IPS-15b (cell line): ENCODE measurements around the gene KLF4.

Source experiments
- H3K27me3 ChIP-seq: one replicate; pipeline ENCODE4 v1.6.1; 2013; ENCODE audit warnings: low read length; ENCODE audit not compliant: control insufficient read depth, insufficient read depth
- H3K36me3 ChIP-seq: one replicate; pipeline ENCODE4 v1.6.1; 2013; ENCODE audit warnings: low read length; ENCODE audit not compliant: control insufficient read depth, insufficient read depth
- H3K4me1 ChIP-seq: one replicate; pipeline ENCODE4 v1.6.1; 2013; ENCODE audit warnings: mild to moderate bottlenecking, low read length; ENCODE audit not compliant: control insufficient read depth, insufficient read depth
- H3K4me3 ChIP-seq: one replicate; pipeline ENCODE4 v1.5.1; 2013; ENCODE audit warnings: low read depth, low read length
- H3K9ac ChIP-seq: one replicate; pipeline ENCODE4 v1.6.1; 2013; ENCODE audit warnings: low read depth, mild to moderate bottlenecking, low read length
- H3K9me3 ChIP-seq: one replicate; pipeline ENCODE4 v1.6.1; 2013; ENCODE audit warnings: mild to moderate bottlenecking, low read length; ENCODE audit not compliant: control insufficient read depth, insufficient read depth

KLF4 gene

DNA sequence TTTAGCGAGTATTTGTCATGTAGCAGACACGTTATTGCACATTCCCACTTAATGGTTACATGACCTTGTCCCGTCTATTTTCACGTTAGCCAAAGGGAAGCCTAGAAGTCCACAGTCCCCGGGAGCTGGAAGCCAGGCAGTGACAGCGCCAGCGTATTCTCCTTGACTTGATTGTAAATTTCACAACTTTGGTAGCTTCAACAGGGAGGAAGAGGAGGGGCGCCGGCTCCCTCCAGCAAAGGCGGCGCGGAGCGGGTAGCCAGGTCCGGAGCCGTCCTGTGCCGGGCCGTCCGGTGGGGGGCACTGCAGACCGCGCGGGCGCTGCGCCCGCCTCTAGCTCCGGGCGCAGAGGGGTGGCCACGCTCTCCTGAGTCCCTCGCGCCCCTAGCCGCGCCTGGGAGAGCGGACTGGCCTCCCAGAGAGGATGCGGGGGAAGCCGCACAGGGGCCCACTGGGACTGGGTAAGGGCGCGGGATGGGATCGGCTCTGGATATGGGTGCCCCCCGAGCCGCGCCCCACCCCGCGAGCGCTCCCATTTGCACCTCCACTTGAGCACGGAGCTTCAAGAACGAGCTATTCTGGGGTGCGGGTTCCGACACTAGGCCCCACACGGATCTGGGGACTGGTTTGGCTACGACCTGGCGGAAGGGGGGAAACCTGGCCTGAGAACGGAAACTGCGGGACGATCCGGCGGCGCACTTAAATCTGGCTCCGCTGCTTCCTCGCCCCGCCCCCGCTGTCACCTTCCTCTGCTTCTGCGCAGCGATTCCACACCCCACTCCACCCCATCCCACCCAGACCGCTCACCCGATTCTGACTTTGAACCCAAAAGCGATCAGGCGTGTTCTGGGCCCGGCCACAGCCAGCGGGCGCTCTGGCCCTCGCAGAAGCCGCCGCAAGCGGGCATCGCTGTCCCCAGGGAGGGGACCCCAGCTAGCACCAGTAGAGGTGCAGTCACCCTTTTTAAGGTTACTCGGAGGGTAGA, 23.8 kb downstream of the KLF4 start:
- Histone ChIP-seq H3K36me3 (no peaks in the 10 kb centered on the region), H3K27me3 (peaks cover 20% of the 10 kb centered on the region), H3K4me1 (no peaks in the 10 kb centered on the region), H3K9me3 (no peaks in the 10 kb centered on the region), H3K4me3 (peak overlapping the region; percentile 67), H3K9ac (no peak overlapping the region)

DNA sequence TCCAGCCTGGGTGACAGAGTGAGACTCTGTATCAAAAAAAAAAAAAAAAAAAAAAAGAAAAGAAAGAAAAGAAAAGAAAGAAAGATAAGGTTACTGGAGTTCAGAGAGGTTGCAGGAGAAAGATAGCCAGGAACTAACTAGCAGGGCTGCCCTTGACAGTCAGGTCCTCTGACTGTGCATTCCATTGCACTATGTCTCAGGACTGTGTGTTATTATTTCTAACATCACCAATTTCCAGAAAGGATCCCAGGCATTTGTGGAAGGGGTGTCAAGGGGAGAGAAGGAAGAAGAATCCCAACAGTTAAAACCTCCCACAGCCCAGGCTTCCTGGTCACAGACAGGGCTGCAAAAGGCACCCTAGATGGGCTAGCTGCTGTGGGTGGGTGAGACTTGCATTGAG, 25.1 kb downstream of the KLF4 start:
- Histone ChIP-seq H3K27me3 (peaks cover 20% of the 10 kb centered on the region), H3K4me3 (no peak overlapping the region), H3K9ac (no peak overlapping the region), H3K36me3 (no peaks in the 10 kb centered on the region), H3K9me3 (no peaks in the 10 kb centered on the region), H3K4me1 (peaks cover 4% of the 10 kb centered on the region)

DNA sequence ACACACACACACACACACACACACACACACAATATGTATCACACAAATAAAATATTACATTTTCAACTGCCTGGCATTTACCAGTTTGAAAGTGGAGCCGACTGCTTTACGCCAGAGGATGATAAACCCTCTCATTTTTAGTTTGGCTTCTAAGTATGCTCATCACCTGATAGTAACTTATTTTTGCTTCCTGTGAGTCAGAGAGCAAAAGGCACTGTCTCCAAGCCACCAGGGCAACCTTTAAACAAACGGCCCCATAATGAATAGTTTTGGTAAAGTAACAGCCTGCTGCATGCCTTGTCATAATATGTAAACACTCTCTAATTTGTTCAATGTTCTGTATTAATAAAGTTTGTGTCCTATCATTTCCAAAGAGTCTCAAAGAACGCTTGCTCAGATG, 26.9 kb downstream of the KLF4 start:
- H3K36me3 ChIP-seq, result no peaks in the 10 kb centered on the region
- H3K4me1 ChIP-seq, result peaks cover 4% of the 10 kb centered on the region
- no peaks in the 10 kb centered on the region for H3K9me3 ChIP-seq
- no peak overlapping the region for H3K4me3 ChIP-seq
- no peak overlapping the region for H3K9ac ChIP-seq
- peaks cover 20% of the 10 kb centered on the region for H3K27me3 ChIP-seq

DNA sequence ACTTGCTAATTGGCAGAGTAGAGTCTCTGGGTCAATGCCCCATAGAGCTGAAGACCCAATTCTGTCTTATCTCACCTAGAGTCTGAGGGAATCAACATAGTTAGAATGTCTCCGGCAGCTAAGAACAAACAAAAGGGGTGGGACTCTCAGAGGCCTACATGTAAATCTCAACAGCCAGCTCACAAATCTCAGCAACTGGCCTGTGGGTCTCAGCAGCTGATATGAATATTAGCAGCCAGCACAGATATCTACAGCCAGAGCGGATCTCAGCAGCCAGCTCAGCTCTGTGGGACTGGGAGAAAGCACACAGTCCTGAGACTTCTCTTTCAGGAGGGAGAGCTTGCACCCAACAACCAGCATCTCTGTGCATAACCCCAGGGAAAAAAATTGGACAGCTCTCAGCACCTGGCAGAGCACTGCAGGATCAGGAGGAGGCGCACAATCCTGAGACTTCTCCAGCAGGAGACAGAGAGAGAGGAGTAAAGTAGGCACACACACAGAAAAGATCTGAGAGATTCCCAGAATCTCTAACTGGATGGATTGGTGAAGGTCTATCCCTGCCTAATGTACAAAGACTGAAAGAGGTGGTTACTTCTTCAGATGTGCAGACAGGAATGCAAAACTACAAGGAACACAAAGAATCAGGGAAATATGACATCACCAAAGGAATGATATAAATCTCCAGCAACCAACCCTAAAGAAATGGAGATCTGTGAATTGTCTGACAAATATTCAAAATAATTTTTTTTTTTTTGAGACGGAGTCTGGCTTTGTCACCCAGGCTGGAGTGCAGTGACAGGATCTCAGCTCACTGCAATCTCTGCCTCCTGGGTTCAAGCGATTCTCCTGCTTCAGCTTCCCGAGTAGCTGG, 29.2 kb downstream of the KLF4 start:
- no peaks in the 10 kb centered on the region for H3K36me3 ChIP-seq

DNA sequence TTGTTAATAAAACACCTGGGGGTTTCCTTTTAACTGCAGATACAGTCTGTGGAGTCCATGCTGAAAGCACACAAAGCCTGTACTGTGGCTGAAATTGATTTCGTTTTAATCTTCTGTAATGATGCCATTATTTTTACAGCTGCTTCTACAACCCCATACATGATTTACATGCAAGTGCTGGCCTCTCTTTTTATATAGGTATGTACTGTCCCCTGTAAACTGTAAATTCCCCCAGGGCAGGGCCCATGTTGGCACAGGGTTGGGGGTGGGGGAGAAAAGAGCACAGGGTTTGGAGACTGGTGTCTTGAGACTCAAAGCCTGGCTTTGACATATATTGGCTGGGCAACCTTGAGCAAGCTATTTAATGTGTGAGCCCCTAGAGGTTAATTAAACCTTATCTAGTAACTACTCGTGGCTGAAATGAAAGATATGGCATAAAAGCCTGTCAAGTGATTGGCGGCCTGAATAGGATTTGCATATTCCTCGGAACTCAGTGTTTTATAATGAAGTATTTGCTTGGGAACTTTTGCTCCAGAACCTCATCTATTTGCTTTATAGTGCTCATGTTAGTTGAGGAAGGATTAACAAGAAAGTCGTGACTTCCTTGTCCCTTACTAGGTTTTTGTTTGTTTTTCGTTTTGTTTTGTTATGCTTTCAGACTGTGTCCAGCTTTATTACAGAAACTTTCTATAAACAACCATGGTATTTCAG, 34.0 kb downstream of the KLF4 start:
- no peak overlapping the region for H3K9ac ChIP-seq
- peaks cover 4% of the 10 kb centered on the region for H3K4me1 ChIP-seq
- no peak overlapping the region for H3K4me3 ChIP-seq
- H3K36me3 ChIP-seq, result no peaks in the 10 kb centered on the region
- H3K9me3 ChIP-seq, result no peaks in the 10 kb centered on the region
- H3K27me3 ChIP-seq, result no peaks in the 10 kb centered on the region

More for the DNA sequence above, 29.2 kb downstream of the KLF4 start:
- Histone ChIP-seq H3K4me1 (peaks cover 4% of the 10 kb centered on the region), H3K27me3 (peaks cover 6% of the 10 kb centered on the region), H3K9me3 (no peaks in the 10 kb centered on the region), H3K9ac (no peak overlapping the region), H3K4me3 (no peak overlapping the region)

DNA sequence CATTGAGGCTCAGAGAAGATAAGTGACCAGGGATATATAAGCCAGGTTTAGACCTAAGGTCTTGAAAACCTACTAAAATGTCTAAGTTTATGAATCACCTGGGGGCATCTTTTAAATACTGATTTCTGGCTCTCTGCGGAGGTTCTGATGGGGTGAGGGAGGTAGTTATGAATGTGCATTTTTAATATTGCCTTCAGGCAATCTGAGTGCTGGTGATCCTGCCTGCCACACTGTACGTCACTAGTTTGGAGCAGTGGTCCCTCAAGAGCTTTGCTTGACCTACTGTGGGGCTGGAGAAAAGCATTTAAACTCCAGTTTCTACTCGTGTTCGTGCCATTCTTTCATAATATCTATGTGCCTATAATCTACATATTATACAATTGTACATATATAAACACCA, 36.1 kb downstream of the KLF4 start:
- Histone ChIP-seq H3K4me1 (no peaks in the 10 kb centered on the region), H3K9ac (no peak overlapping the region), H3K4me3 (no peak overlapping the region), H3K27me3 (no peaks in the 10 kb centered on the region), H3K9me3 (no peaks in the 10 kb centered on the region), H3K36me3 (no peaks in the 10 kb centered on the region)

DNA sequence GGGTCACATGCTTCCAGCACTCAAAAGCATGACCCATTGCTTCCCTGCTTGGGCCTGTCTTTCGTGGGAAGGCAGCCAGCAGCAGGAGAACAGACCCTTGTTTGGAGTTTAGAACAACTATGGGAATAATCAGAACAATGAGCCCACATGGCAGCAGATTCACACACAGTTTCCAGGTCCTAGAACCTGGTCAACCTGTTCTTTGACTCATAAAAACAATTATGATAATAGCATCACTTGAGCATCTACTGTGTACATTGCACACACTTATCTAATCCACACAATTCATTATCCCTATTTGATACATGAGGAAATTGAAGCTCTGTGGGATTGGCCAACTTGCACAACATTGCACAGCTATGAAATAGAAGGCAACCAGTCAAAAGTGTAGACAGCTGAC, 41.7 kb downstream of the KLF4 start:
- Histone ChIP-seq H3K9me3 (no peaks in the 10 kb centered on the region), H3K9ac (no peak overlapping the region), H3K4me3 (no peak overlapping the region), H3K27me3 (no peaks in the 10 kb centered on the region), H3K4me1 (no peaks in the 10 kb centered on the region), H3K36me3 (no peaks in the 10 kb centered on the region)

DNA sequence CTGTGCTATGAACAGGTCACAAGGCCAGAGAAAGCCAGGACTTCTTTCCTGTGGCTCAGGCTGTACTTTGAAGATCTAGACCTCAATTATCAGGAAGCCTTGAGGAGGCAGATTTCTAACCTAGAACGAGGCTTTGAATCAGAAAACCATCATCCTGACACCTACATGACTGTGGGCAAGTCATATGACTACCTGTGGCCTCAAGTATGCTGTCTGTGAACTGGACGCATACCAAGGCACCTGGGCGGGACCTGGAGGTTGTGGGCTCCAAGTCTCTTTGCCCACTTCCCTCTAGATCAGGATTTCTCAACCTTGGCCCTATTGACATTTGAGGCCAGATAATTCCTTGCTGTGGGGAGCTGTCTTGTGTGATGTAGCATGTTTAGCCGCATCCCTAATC, 42.5 kb downstream of the KLF4 start:
- no peak overlapping the region for H3K4me3 ChIP-seq
- no peaks in the 10 kb centered on the region for H3K9me3 ChIP-seq
- H3K9ac ChIP-seq, result no peak overlapping the region
- H3K4me1 ChIP-seq, result no peaks in the 10 kb centered on the region
- H3K36me3 ChIP-seq, result no peaks in the 10 kb centered on the region
- no peaks in the 10 kb centered on the region for H3K27me3 ChIP-seq

DNA sequence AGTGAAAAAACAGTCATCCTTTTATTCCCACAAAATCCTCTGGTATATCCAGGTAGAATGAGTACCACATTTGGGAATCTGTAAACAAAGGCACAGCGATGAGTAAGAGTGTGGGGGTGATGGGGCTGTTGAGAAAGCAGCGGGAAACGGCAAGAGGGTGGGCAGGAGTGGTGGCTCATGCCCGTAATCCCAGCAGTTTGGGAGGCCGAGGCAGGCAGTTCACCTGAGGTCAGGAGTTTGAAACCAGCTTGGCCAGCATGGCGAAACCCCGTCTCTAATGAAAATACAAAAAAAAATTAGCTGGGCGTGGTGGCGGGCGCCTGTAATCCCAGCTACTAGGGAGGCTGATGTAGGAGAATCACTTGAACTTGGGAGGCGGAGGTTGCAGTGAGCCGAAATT, 43.1 kb downstream of the KLF4 start:
- Histone ChIP-seq H3K4me1 (no peaks in the 10 kb centered on the region), H3K4me3 (no peak overlapping the region), H3K27me3 (no peaks in the 10 kb centered on the region), H3K9me3 (no peaks in the 10 kb centered on the region), H3K9ac (no peak overlapping the region), H3K36me3 (no peaks in the 10 kb centered on the region)

DNA sequence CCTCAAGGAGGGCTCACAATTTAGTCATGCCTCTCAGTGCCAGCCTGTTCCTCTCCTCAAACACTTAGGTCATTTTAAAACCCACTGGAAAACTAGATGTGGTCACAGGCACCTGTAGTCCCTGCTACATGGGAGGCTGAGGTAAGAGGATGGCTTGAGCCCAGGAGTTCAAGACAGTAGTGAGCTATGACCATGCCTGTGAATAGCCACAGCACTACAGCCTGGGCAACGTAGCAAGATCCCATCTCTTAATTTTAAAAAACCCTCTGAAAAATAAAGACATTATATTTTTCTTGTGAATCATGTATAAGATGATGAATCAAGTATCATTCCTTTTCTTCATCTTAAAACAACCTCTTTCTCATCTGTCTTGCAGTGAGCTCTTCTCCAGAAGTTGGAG, 45.8 kb downstream of the KLF4 start:
- H3K27me3 ChIP-seq, result no peaks in the 10 kb centered on the region
- H3K9ac ChIP-seq, result no peak overlapping the region
- no peaks in the 10 kb centered on the region for H3K9me3 ChIP-seq
- no peak overlapping the region for H3K4me3 ChIP-seq
- no peaks in the 10 kb centered on the region for H3K36me3 ChIP-seq
- H3K4me1 ChIP-seq, result peaks cover 4% of the 10 kb centered on the region

DNA sequence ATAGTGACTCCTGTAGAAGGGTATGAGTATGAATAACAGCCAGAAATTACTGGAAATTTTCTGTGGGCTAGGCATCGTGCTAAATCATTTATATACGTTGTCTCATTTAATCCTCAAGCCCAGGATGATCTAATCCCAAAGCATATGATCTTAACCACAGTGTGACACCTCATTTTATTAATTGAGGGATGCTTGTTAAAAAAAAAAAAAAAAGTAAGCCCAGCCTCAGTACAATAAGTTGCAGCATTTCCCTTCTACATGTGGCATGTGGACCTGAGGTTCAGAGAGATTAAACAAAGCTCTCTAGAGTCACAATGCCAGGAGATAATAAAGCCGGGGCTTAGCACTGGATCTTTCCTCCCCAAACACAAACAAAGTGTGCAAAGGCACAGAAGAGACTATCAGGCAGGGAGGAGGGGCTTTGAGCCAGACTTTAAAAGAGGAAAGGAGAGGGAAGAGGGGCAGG, 49.5 kb downstream of the KLF4 start:
- H3K27me3 ChIP-seq, result no peaks in the 10 kb centered on the region
- H3K4me3 ChIP-seq, result no peak overlapping the region
- peaks cover 4% of the 10 kb centered on the region for H3K4me1 ChIP-seq
- no peaks in the 10 kb centered on the region for H3K36me3 ChIP-seq
- H3K9ac ChIP-seq, result no peak overlapping the region
- no peaks in the 10 kb centered on the region for H3K9me3 ChIP-seq
